Thoracic aorta (tissue), 2 donors: ENCODE measurements around the gene MVD. TPM values are rescaled to one million over a fixed set of nuclear protein-coding genes. Genes with fewer than 3 reads are reported as not detected.

Experiments
- ATAC-seq: fragments of 150-250 bp; one replicate; pipeline ENCODE4 v1.8.0; 2017; ENCODE audit warnings: low read depth; ENCODE audit not compliant: insufficient number of reproducible peaks, low FRiP score
- DNase-seq: peaks from one replicate; pipeline ENCODE4 v3.0.0-alpha.2; 2020; ENCODE audit warnings: low spot score
- H3K27ac ChIP-seq, 2 donors: fragments of 200-600 bp; sonication (generic); 1 replicate in 1 of 2; 2 replicates in 1 of 2; pipeline ENCODE4 v1.5.1; 2016; ENCODE audit warnings: mild to moderate bottlenecking in 2 of 2, moderate library complexity in 2 of 2
- H3K27me3 ChIP-seq: fragments of 200-600 bp; sonication (generic); replicated peaks from 2 replicates; pipeline ENCODE4 v1.6.0; 2016; ENCODE audit warnings: mild to moderate bottlenecking; ENCODE audit not compliant: insufficient read depth
- H3K36me3 ChIP-seq: fragments of 200-600 bp; sonication (generic); one replicate; pipeline ENCODE4 v1.5.1; 2016
- H3K4me1 ChIP-seq, 2 donors: fragments of 200-600 bp; sonication (generic); 1 replicate in 1 of 2; 2 replicates in 1 of 2; pipeline versions ENCODE4 v1.5.1 to v1.6.0; 2016; ENCODE audit warnings: low read depth in 2 of 2, mild to moderate bottlenecking in 1 of 2; ENCODE audit not compliant: control insufficient read depth in 1 of 2
- H3K4me3 ChIP-seq: fragments of 200-600 bp; sonication (generic); 2 replicates; pipeline ENCODE4 v1.5.1; 2016; ENCODE audit warnings: mild to moderate bottlenecking
- H3K9me3 ChIP-seq: fragments of 200-600 bp; sonication (generic); 2 replicates; pipeline ENCODE4 v1.5.1; 2016
- total RNA-seq, 2 donors: library from RNA; depleted of rRNA; stranded (reverse); fragments of >200 nt; gene quantifications; one replicate each; pipeline versions ENCODE4 v1.1.0 to v1.2.3, GENCODE V29; 2016
- TF ChIP-seq, protein P1 (sequence below): fragments of 200-600 bp; sonication (generic); IDR thresholded peaks from one replicate; pipeline ENCODE4 v1.5.1; 2019; ENCODE audit warnings: antibody characterized with exemption

The MVD gene
- total RNA-seq, 2 donors from 2014 or later: 22.4 to 38.9 TPM

DNA sequence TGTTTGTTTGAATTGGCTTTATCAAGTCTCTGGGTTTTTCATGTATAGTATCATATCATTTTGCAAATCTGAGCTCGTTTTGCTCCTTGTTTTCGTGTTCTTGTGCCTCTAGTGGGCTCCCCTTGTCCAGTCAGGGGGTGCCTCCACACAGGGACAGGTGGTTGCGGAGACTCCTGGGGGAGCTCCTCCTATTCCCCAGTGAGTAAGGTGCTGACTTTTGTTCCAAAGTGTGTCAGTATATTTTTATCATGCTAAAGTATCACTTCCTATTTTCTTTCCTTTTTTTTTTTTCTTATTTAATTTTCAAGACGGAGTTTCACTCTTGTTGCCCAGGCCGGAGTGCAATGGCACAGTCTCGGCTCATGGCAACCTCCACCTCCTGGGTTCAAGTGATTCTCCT, 54.8 kb downstream of the MVD start:
- no peak overlapping the region for H3K27ac ChIP-seq
- H3K27me3 ChIP-seq: no peaks in the 10 kb centered on the region
- TF ChIP-seq, protein P1, sequence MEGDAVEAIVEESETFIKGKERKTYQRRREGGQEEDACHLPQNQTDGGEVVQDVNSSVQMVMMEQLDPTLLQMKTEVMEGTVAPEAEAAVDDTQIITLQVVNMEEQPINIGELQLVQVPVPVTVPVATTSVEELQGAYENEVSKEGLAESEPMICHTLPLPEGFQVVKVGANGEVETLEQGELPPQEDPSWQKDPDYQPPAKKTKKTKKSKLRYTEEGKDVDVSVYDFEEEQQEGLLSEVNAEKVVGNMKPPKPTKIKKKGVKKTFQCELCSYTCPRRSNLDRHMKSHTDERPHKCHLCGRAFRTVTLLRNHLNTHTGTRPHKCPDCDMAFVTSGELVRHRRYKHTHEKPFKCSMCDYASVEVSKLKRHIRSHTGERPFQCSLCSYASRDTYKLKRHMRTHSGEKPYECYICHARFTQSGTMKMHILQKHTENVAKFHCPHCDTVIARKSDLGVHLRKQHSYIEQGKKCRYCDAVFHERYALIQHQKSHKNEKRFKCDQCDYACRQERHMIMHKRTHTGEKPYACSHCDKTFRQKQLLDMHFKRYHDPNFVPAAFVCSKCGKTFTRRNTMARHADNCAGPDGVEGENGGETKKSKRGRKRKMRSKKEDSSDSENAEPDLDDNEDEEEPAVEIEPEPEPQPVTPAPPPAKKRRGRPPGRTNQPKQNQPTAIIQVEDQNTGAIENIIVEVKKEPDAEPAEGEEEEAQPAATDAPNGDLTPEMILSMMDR: no peak
- H3K4me1 ChIP-seq: no peaks in the 10 kb centered on the region
- no peaks in the 10 kb centered on the region for H3K9me3 ChIP-seq
- DNase-seq (no peak), ATAC-seq (no peak)
- H3K4me3 ChIP-seq: no peak overlapping the region
- peaks cover 24% of the 10 kb centered on the region for H3K36me3 ChIP-seq

DNA sequence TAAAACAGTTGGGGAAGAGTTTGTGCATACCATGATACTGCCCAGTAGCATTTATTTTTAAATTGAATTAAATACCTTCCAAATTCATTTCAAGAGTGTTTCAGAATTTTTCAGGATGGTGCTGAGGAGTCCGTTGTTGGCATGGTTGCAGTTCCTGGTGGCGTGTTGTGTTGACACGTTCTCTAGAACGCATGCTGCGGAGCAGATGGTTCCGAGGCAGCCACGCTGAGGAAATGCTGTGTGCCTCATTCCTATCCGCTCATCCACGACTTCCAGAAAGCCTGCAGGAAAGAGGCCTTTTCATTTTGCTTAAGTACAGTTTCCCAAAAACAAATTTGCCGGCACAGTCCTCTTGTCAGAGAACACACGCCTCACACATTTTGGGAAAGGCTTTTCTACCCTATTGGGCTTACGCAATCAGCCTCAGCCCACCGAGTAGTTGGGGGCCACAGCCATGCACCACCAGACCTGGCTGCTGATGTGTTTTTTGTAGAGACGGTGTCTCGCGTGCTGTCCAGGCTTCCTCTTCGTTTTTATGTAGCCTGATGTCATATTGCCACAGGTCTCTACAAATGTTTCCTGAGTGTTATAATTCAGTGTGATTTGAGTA, 56.6 kb downstream of the MVD start:
- H3K27ac ChIP-seq: no peak overlapping the region
- H3K4me1 ChIP-seq: no peaks in the 10 kb centered on the region
- no peak for ATAC-seq
- no peak overlapping the region for H3K4me3 ChIP-seq
- peaks cover 24% of the 10 kb centered on the region for H3K36me3 ChIP-seq
- TF ChIP-seq, protein P1: no peak
- no peaks in the 10 kb centered on the region for H3K27me3 ChIP-seq
- DNase-seq: no peak
- no peaks in the 10 kb centered on the region for H3K9me3 ChIP-seq

DNA sequence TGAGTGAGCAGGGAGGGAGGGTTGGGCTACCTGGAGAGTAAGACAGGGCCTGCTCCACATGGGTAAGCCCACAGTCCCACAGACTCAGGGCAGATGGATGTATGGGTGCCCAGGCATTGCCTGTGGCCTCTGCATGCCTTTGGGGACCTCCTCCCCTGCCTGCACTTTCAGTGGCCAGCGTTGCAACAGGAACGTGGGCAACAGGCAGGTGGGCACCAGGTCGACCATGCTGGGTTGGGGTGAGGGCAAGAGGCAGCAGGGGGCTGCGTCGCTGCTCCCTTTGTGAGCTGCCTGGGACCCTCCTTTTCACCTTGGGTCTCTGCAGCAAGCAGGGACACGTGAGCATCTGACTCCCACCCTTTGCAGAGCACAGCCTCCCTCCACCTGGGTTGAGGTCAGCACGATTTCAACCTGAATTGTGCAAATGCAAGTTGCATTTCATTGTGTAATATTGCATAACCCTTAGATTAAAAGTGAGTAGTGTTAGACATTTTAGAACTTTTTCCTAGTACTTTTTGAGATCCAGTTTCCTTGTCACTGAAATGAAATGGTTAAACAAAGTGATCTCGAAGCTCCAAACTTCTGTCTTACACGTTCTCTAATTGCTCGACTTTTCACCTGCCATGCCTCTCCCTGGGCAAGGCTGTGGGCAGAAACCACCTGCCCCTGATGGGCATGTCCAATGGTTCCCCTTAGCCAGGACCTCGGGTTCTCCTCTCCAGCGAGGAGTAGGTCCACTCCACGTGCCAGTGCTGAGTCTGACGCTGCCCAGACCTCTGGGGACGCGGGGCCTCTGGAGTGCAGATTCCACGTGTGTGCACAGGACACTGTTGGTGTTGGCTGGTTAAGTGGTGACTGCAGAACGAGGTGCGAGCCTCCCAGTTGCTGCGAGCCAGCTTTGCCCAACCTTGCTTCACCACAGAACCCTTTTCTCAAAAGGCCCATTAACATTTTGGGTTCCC, 57.4 kb downstream of the MVD start:
- H3K27me3 ChIP-seq: no peaks in the 10 kb centered on the region
- no peaks in the 10 kb centered on the region for H3K9me3 ChIP-seq
- no peak overlapping the region for H3K27ac ChIP-seq
- no peak overlapping the region for H3K4me3 ChIP-seq
- ATAC-seq (no peak), DNase-seq (no peak)
- TF ChIP-seq, protein P1: no peak
- peaks cover 24% of the 10 kb centered on the region for H3K36me3 ChIP-seq
- no peaks in the 10 kb centered on the region for H3K4me1 ChIP-seq

DNA sequence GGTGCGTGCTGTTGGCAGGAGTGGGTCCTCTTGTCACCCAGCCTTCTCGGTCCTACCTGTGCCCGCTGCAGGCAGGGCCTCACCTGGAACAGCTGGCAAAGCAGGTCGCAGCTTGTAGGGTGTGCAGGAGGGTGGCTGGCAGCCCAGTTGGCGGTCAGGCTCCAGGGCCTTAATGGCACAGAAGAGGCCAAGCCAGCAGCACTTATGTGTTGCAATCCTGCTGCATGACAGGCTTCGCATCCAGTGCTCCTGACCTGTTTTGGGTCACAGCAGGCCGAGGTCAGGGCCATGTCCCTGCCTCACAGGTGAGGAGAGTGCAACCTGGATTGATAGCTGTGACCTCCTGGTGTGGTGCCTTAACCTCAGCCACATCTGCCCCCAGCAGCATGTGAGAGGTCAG, 60.8 kb downstream of the MVD start:
- TF ChIP-seq, protein P1: no peak
- DNase-seq: no peak
- peaks cover 27% of the 10 kb centered on the region for H3K36me3 ChIP-seq
- H3K9me3 ChIP-seq: no peaks in the 10 kb centered on the region
- H3K27me3 ChIP-seq: no peaks in the 10 kb centered on the region
- H3K4me3 ChIP-seq: no peak overlapping the region
- no peaks in the 10 kb centered on the region for H3K4me1 ChIP-seq
- no peak for ATAC-seq
- no peak overlapping the region for H3K27ac ChIP-seq

Other genes starting within 250 kb of the MVD start
- 1 to 10 TPM; 1.8 to 2.5 TPM for gene ZFPM1, start 209.8 kb downstream of the MVD start, total RNA-seq
- 10 to 100 TPM; 21.8 to 30.3 TPM for gene ZC3H18, start 92.7 kb downstream of the MVD start, total RNA-seq
- gene IL17C, start 24.5 kb downstream of the MVD start, total RNA-seq: under 1 TPM in 1 of 2 donors, not detected in 1; 0.92 TPM
- gene CYBA, start 12.0 kb downstream of the MVD start, total RNA-seq: 100 to 1,000 TPM; 169 to 295 TPM
- under 1 TPM in 1 of 2 donors, not detected in 1; 0.27 TPM for gene SNAI3, start 23.4 kb upstream of the MVD start, total RNA-seq
- 10 to 100 TPM; 20.7 to 36.6 TPM for gene RNF166, start 43.3 kb upstream of the MVD start, total RNA-seq
- 10 to 100 TPM; 11.1 to 21.0 TPM for gene CTU2, start 43.4 kb upstream of the MVD start, total RNA-seq
- gene PIEZO1, start 122.1 kb upstream of the MVD start, total RNA-seq: 100 to 1,000 TPM; 108 to 179 TPM
- under 1 TPM in 1 of 2 donors, not detected in 1; 0.71 TPM for gene CDT1, start 140.7 kb upstream of the MVD start, total RNA-seq
- 10 to 100 TPM; 45.5 to 80.7 TPM for gene APRT, start 148.8 kb upstream of the MVD start, total RNA-seq
- gene GALNS, start 193.9 kb upstream of the MVD start, total RNA-seq: 10 to 100 TPM; 24.8 to 38.7 TPM
- gene TRAPPC2L, start 194.0 kb upstream of the MVD start, total RNA-seq: 10 to 100 TPM; 12.4 to 31.4 TPM
- not detected for gene PABPN1L, start 203.6 kb upstream of the MVD start, total RNA-seq